A549 (cell line): ENCODE results near the gene FAR2. TPM values are rescaled to one million over a fixed set of nuclear protein-coding genes. Genes with fewer than 3 reads are reported as not detected.

Experiments
- ATAC-seq, 2 experiments: fragments of 200-7000 bp in 1 of 2; fragments of >200 bp in 1 of 2; cut with Nextera tagmentation in 1 of 2; cut with Tn5 transposase in 1 of 2; 3 replicates each; pipeline versions ENCODE4 v1.8.0 to v1.9.1; 2018 to 2020; ENCODE audit warnings: mild to moderate bottlenecking in 1 of 2, moderate library complexity in 1 of 2
- CTCF ChIA-PET: fragments of 300-600 bp; sonication (Branson Sonifier 250); formaldehyde crosslinking; extraction: SDS; loops from one replicate; lab custom pipeline; 2021; ENCODE audit warnings: antibody characterized with exemption, inconsistent platforms; lab: Yijun Ruan, JAX
- POLR2A ChIA-PET: fragments of 350-600 bp; formaldehyde crosslinking; extraction: SDS; loops from one replicate; lab custom pipeline; 2021; ENCODE audit warnings: antibody characterized with exemption, inconsistent platforms; lab: Yijun Ruan, JAX
- DNase-seq, 2 experiments: peaks; one replicate each; pipeline versions ENCODE4 v3.0.0 to v3.0.0-alpha.2; 2011 to 2016; ENCODE audit warnings: low read depth in 1 of 2, low spot score in 1 of 2
- FAIRE-seq: peaks from 2 replicates; lab custom pipeline; 2011; peaks lifted over from hg19 to GRCh38; lab: Jason Lieb, UNC
- H3K27ac ChIP-seq, 2 experiments: fragments of >200 bp; sonication (Bioruptor Twin); formaldehyde crosslinking; 3 replicates each; pipeline ENCODE4 v1.5.1; 2016 to 2017
- H3K4me1 ChIP-seq: fragments of >200 bp; sonication (Bioruptor Twin); formaldehyde crosslinking; 3 replicates; pipeline ENCODE4 v1.6.1; 2016
- H3K4me2 ChIP-seq: fragments of >200 bp; sonication (Bioruptor Twin); formaldehyde crosslinking; 3 replicates; pipeline ENCODE4 v1.6.1; 2016
- H3K4me3 ChIP-seq: fragments of >200 bp; sonication (Bioruptor Twin); formaldehyde crosslinking; 3 replicates; pipeline ENCODE4 v1.5.1; 2016
- H3K9me3 ChIP-seq: fragments of >200 bp; sonication (Bioruptor Twin); formaldehyde crosslinking; 3 replicates; pipeline ENCODE4 v1.6.1; 2016
- ATOH8 ChIP-seq: fragments of 250-450 bp; sonication (Bioruptor Pico); IDR thresholded peaks from 2 replicates; pipeline ENCODE4 v1.5.0; 2020; ENCODE audit warnings: low read depth, mild to moderate bottlenecking, moderate library complexity
- CBX8 ChIP-seq: fragments of 200-600 bp; sonication (generic); IDR thresholded peaks from 2 replicates; pipeline ENCODE4 v1.6.1; 2016
- CEBPB ChIP-seq, 2 experiments: fragments of >200 bp in 1 of 2; sonication (Bioruptor Twin) in 1 of 2; formaldehyde crosslinking in 1 of 2; IDR thresholded peaks; 2 replicates each; pipeline ENCODE4 v1.6.1; 2012 to 2016
- CHD4 ChIP-seq: fragments of 200-600 bp; sonication (generic); IDR thresholded peaks from 2 replicates; pipeline ENCODE4 v1.6.1; 2016; ENCODE audit warnings: antibody characterized with exemption, mild to moderate bottlenecking, borderline replicate concordance
- EHF ChIP-seq: fragments of 250-450 bp; sonication (Bioruptor Pico); IDR thresholded peaks from 2 replicates; pipeline ENCODE4 v1.5.0; 2020; ENCODE audit warnings: mild to moderate bottlenecking
- EHMT2 ChIP-seq: fragments of 200-600 bp; sonication (generic); IDR thresholded peaks from 2 replicates; pipeline ENCODE4 v1.6.1; 2016; ENCODE audit warnings: antibody characterized with exemption, low read depth, mild to moderate bottlenecking, moderate library complexity
- ESRRA ChIP-seq: fragments of 150-350 bp; IDR thresholded peaks from 2 replicates; pipeline ENCODE4 v1.6.1; 2014; ENCODE audit warnings: mild to moderate bottlenecking, low read length, borderline replicate concordance
- HES2 ChIP-seq: fragments of >200 bp; sonication (Bioruptor Twin); formaldehyde crosslinking; IDR thresholded peaks from 2 replicates; pipeline ENCODE4 v1.6.1; 2016
- HEYL ChIP-seq: fragments of 250-450 bp; sonication (Bioruptor Pico); IDR thresholded peaks from 2 replicates; pipeline ENCODE4 v1.8.0; 2021; ENCODE audit warnings: mild to moderate bottlenecking, moderate library complexity
- HOXB13 ChIP-seq: fragments of 250-450 bp; sonication (Bioruptor Pico); IDR thresholded peaks from 2 replicates; pipeline ENCODE4 v1.5.0; 2020; ENCODE audit warnings: low read depth, mild to moderate bottlenecking, moderate library complexity
- HOXB5 ChIP-seq: fragments of 250-450 bp; sonication (Bioruptor Pico); IDR thresholded peaks from 2 replicates; pipeline ENCODE4 v1.5.0; 2020; ENCODE audit warnings: mild to moderate bottlenecking, moderate library complexity
- JUN ChIP-seq, 2 experiments: fragments of >200 bp; sonication (Bioruptor Twin); formaldehyde crosslinking; IDR thresholded peaks; 2 replicates in 1 of 2; 3 replicates in 1 of 2; pipeline ENCODE4 v1.6.1; 2016 to 2017
- KDM1A ChIP-seq: fragments of 200-600 bp; sonication (generic); IDR thresholded peaks from 2 replicates; pipeline ENCODE4 v1.6.1; 2016; ENCODE audit warnings: low read depth, mild to moderate bottlenecking
- KDM5A ChIP-seq: fragments of 200-600 bp; sonication (generic); IDR thresholded peaks from 2 replicates; pipeline ENCODE4 v1.6.1; 2016; ENCODE audit warnings: antibody characterized with exemption, mild to moderate bottlenecking
- MAZ ChIP-seq: fragments of 150-350 bp; IDR thresholded peaks from 2 replicates; pipeline ENCODE4 v1.6.1; 2014; ENCODE audit warnings: antibody characterized with exemption, low read depth, low read length, borderline replicate concordance
- MYC ChIP-seq: IDR thresholded peaks from 2 replicates; pipeline ENCODE4 v1.6.1; 2012; ENCODE audit warnings: mild to moderate bottlenecking, inconsistent platforms, low read length, improper control_type of control experiment, borderline replicate concordance
- NFE2L2 ChIP-seq: fragments of 150-350 bp; conservative IDR thresholded peaks from 2 replicates; pipeline ENCODE4 v1.6.1; 2014; ENCODE audit warnings: low read length
- POLR2A ChIP-seq: IDR thresholded peaks from 2 replicates; pipeline ENCODE4 v1.6.1; 2012; ENCODE audit warnings: mild to moderate bottlenecking, low read length
- RAD21 ChIP-seq, 2 experiments: fragments of >200 bp in 1 of 2; sonication (Bioruptor Twin) in 1 of 2; formaldehyde crosslinking in 1 of 2; IDR thresholded peaks in 1 of 2; conservative IDR thresholded peaks in 1 of 2; 2 replicates in 1 of 2; 3 replicates in 1 of 2; pipeline ENCODE4 v1.6.1; 2012 to 2018; ENCODE audit warnings: inconsistent platforms in 1 of 2
- SREBF2 ChIP-seq: fragments of 450-650 bp; IDR thresholded peaks from 2 replicates; pipeline ENCODE4 v1.6.1; 2014; ENCODE audit warnings: mild to moderate bottlenecking, moderate library complexity
- TFCP2L1 ChIP-seq: fragments of 250-450 bp; sonication (Bioruptor Pico); IDR thresholded peaks from 2 replicates; pipeline ENCODE4 v1.5.0; 2021; ENCODE audit warnings: mild to moderate bottlenecking
- USF2 ChIP-seq: fragments of 450-650 bp; IDR thresholded peaks from 2 replicates; pipeline ENCODE4 v1.6.1; 2014; ENCODE audit warnings: antibody characterized with exemption
- WGBS: methylation state at CpG from one replicate; pipeline ENCODE4 v1.1.6; 2017; ENCODE audit errors: missing lambda C conversion rate; 5-methylcytosine and 5-hydroxymethylcytosine counted together
- polyA plus RNA-seq, 4 experiments: library from polyadenylated mRNA; depleted of rRNA in 3 of 4; stranded (reverse); fragments of >200 nt; fragmentation: RNase III in 1 of 4; extraction: RNeasy Plus Mini Kit Qiagen cat#74134 plus additional on column Dnase treatment in 1 of 4; gene quantifications; 2 replicates in 3 of 4; 3 replicates in 1 of 4; pipeline ENCODE4 v1.2.3, GENCODE V29; 2011 to 2017
- TF ChIP-seq, protein P1 (sequence below): fragments of 200-600 bp; sonication (generic); IDR thresholded peaks from 2 replicates; pipeline ENCODE4 v1.6.1; 2016; ENCODE audit warnings: antibody characterized with exemption, mild to moderate bottlenecking, moderate library complexity
- TF ChIP-seq, protein P2 (sequence below): IDR thresholded peaks from 2 replicates; pipeline ENCODE4 v1.6.1; 2012; ENCODE audit warnings: low read depth, borderline replicate concordance

FAR2 gene
- polyA plus RNA-seq, 2 of the 4 experiments (the other 2 are of a cell fraction), result 0.06 TPM; not detected in 1

DNA sequence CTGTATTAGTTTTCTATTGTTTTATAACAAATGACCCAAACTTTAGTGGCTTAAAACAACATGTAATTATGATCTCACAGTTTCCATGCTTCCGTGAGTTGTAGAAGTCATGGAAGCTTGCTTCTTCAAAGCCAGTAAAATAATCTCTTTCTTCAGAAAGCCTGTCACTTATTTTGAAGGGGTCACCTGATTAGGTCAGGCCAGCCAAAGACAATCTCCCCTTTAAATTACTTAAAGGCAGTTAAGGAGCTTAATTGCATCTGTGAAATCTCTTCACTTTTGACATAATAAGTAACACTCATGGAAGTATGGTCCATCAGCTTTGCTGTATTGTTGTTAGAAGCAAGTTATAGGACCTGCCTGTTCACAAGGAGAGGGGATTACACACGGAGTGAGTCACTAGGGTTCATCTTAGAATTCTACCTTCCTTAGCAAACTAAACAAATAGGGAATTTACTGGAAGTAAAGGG lies 89.8 kb downstream of the FAR2 start (continued):
- TF ChIP-seq HOXB5 (CRISPR knock-in tag), result no peak

GRCh38 chr12:29239336-29239735 lies 90.3 kb downstream of the FAR2 start:
- TF ChIP-seq CEBPB (IDR thresholded peaks at IDR 0.05) (no peak), ESRRA (no peak), RAD21 (conservative IDR thresholded peaks at IDR 0.05 in 1 of 2, IDR thresholded peaks at IDR 0.05 in 1 of 2) (no peak), HES2 (no peak)
- ChIA-PET POLR2A (no interaction called here), CTCF (no interaction called here)
- 5% methylated on average over 1 of the region's 1 CpG for WGBS
- Histone ChIP-seq H3K4me3 (no peak overlapping the region), H3K27ac (no peak overlapping the region), H3K4me1 (no peaks in the 10 kb centered on the region), H3K4me2 (no peak overlapping the region), H3K9me3 (no peaks in the 10 kb centered on the region)
- no peak for ATAC-seq
- DNase-seq, result no peak
- FAIRE-seq, result no peak

- no peak for ATAC-seq
- no peaks in the 10 kb centered on the region for H3K9me3 ChIP-seq
- no peaks in the 10 kb centered on the region for H3K4me1 ChIP-seq
- TF ChIP-seq HEYL (CRISPR knock-in tag) (no peak), RAD21 (conservative IDR thresholded peaks at IDR 0.05 in 1 of 2, IDR thresholded peaks at IDR 0.05 in 1 of 2) (no peak), MAZ (no peak), EHF (CRISPR knock-in tag) (no peak), KDM5A (no peak), CBX8 (no peak), TFCP2L1 (no peak), HES2 (no peak), POLR2A (no peak), NFE2L2 (no peak), CEBPB (IDR thresholded peaks at IDR 0.05) (no peak), ATOH8 (CRISPR knock-in tag) (no peak), KDM1A (no peak)
- H3K27ac ChIP-seq, result no peak overlapping the region
- CTCF ChIA-PET, result interaction anchor here (0.7 kb wide), 1 partner anchor 518 kb away, joined by 3 read pairs; no protein-coding TSS in a partner anchor
- FAIRE-seq, result no peak
- H3K4me2 ChIP-seq, result no peak overlapping the region
- POLR2A ChIA-PET, result no interaction called here
- WGBS, result 5% methylated on average over 2 of the region's 2 CpGs
- no peak for DNase-seq
- H3K4me3 ChIP-seq, result no peak overlapping the region
Measured at GRCh38 chr12:29240441-29240840, 91.4 kb downstream of the FAR2 start.

- FAIRE-seq (no peak), ATAC-seq (no peak; a peak in 1 of 6 replicates), DNase-seq (no peak)
- no peaks in the 10 kb centered on the region for H3K9me3 ChIP-seq
- ChIA-PET CTCF (no interaction called here), POLR2A (no interaction called here)
- no peak overlapping the region for H3K27ac ChIP-seq
- no peaks in the 10 kb centered on the region for H3K4me1 ChIP-seq
- no peak overlapping the region for H3K4me3 ChIP-seq
- no peak overlapping the region for H3K4me2 ChIP-seq
- WGBS, result 21% methylated on average over 7 of the region's 7 CpGs
- TF ChIP-seq SREBF2 (no peak), HOXB13 (no peak), CHD4 (no peak), USF2 (no peak), MYC (no peak), JUN (IDR thresholded peaks at IDR 0.05) (no peak), CBX8 (no peak), EHMT2 (no peak)
- TF ChIP-seq, protein P1, sequence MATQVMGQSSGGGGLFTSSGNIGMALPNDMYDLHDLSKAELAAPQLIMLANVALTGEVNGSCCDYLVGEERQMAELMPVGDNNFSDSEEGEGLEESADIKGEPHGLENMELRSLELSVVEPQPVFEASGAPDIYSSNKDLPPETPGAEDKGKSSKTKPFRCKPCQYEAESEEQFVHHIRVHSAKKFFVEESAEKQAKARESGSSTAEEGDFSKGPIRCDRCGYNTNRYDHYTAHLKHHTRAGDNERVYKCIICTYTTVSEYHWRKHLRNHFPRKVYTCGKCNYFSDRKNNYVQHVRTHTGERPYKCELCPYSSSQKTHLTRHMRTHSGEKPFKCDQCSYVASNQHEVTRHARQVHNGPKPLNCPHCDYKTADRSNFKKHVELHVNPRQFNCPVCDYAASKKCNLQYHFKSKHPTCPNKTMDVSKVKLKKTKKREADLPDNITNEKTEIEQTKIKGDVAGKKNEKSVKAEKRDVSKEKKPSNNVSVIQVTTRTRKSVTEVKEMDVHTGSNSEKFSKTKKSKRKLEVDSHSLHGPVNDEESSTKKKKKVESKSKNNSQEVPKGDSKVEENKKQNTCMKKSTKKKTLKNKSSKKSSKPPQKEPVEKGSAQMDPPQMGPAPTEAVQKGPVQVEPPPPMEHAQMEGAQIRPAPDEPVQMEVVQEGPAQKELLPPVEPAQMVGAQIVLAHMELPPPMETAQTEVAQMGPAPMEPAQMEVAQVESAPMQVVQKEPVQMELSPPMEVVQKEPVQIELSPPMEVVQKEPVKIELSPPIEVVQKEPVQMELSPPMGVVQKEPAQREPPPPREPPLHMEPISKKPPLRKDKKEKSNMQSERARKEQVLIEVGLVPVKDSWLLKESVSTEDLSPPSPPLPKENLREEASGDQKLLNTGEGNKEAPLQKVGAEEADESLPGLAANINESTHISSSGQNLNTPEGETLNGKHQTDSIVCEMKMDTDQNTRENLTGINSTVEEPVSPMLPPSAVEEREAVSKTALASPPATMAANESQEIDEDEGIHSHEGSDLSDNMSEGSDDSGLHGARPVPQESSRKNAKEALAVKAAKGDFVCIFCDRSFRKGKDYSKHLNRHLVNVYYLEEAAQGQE, result no peak
- TF ChIP-seq, protein P2, sequence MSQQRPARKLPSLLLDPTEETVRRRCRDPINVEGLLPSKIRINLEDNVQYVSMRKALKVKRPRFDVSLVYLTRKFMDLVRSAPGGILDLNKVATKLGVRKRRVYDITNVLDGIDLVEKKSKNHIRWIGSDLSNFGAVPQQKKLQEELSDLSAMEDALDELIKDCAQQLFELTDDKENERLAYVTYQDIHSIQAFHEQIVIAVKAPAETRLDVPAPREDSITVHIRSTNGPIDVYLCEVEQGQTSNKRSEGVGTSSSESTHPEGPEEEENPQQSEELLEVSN, result no peak
Measured at GRCh38 chr12:29241821-29242591, 92.9 kb downstream of the FAR2 start.
